DND-41 (cell line): Measurements from ENCODE around the gene LIX1L.

Experiments used
- EZH2 ChIP-seq: IDR thresholded peaks from 3 replicates; pipeline ENCODE4 v1.6.1; 2012; ENCODE audit warnings: borderline replicate concordance, low read depth, mild to moderate bottlenecking, moderate library complexity, low read length, inconsistent platforms; ENCODE audit not compliant: severe bottlenecking
- TF ChIP-seq, protein P1 (sequence below): IDR thresholded peaks from 2 replicates; pipeline ENCODE4 v1.5.1; 2012; ENCODE audit warnings: borderline replicate concordance, low read length, moderate library complexity, mild to moderate bottlenecking; ENCODE audit not compliant: poor library complexity, severe bottlenecking; ENCODE audit errors: extremely low read depth

DNA sequence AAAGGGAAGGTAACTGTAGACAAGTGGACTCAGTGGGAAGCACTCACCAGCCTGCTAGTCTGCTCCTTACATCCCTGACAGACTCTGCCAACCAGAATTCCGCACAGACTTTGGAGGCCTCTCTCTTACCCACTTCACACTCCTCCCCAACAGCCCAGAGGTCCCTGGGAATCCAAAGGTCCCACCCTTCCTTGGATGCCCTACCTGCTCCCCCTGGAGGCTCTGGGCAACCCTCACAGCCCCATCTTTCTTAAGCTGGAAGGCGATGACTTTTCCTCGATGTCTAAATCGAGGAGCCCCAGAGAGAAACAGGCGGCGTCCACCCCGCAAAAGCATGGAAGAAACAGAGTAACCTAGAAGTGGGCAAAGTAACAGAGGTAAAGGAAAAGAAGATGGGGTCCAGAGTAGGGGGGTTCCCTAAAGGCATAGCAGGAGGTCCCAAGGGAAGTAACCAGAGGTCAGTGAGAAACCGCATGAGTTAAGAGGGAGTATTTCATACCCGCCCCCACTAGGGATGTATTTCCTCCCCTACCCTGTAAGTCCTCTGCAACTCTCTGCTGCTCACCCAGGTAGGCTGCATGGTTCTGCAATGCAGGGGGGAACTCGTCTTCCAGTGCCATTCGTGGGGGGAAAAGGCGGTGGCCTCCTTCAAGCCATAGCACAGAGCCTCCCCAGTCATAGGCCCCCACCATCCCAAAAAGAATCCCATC is 56.4 kb downstream of the LIX1L start:
- TF ChIP-seq, protein P1, sequence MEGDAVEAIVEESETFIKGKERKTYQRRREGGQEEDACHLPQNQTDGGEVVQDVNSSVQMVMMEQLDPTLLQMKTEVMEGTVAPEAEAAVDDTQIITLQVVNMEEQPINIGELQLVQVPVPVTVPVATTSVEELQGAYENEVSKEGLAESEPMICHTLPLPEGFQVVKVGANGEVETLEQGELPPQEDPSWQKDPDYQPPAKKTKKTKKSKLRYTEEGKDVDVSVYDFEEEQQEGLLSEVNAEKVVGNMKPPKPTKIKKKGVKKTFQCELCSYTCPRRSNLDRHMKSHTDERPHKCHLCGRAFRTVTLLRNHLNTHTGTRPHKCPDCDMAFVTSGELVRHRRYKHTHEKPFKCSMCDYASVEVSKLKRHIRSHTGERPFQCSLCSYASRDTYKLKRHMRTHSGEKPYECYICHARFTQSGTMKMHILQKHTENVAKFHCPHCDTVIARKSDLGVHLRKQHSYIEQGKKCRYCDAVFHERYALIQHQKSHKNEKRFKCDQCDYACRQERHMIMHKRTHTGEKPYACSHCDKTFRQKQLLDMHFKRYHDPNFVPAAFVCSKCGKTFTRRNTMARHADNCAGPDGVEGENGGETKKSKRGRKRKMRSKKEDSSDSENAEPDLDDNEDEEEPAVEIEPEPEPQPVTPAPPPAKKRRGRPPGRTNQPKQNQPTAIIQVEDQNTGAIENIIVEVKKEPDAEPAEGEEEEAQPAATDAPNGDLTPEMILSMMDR: no peak
- no peak for TF ChIP-seq EZH2
